NT2/D1 (cell line): ENCODE measurements around the gene SPTAN1.
A peak's percentile ranks its signal among the peaks of the same experiment; 100 is the strongest.

Experiments used
- DNase-seq: peaks from one replicate; pipeline ENCODE4 v3.0.0-alpha.2; 2011; ENCODE audit warnings: low read depth, low spot score
- H3K27me3 ChIP-seq: 2 replicates; pipeline ENCODE4 v1.6.0; 2011; ENCODE audit warnings: mild to moderate bottlenecking; ENCODE audit not compliant: insufficient read length, insufficient read depth
- H3K36me3 ChIP-seq: 2 replicates; pipeline ENCODE4 v1.6.1; 2011; ENCODE audit warnings: mild to moderate bottlenecking, low read length, mixed read lengths; ENCODE audit not compliant: insufficient read depth, insufficient read length
- H3K4me1 ChIP-seq: 2 replicates; pipeline ENCODE4 v1.5.1; 2011; ENCODE audit not compliant: insufficient read depth, insufficient read length
- H3K4me3 ChIP-seq: 2 replicates; pipeline ENCODE4 v1.5.1; 2011; ENCODE audit warnings: low read depth; ENCODE audit not compliant: insufficient read length
- H3K9ac ChIP-seq: 2 replicates; pipeline ENCODE4 v1.6.0; 2011; ENCODE audit warnings: low read depth; ENCODE audit not compliant: insufficient read length
- H3K9me3 ChIP-seq: 2 replicates; pipeline ENCODE4 v1.5.1; 2011; ENCODE audit warnings: mild to moderate bottlenecking, low read length; ENCODE audit not compliant: insufficient read depth
- SUZ12 ChIP-seq: IDR thresholded peaks from 2 replicates; pipeline ENCODE4 v1.6.1; 2011; ENCODE audit not compliant: insufficient read length, insufficient read depth; ENCODE audit errors: extremely low read depth
- YY1 ChIP-seq: IDR thresholded peaks from 2 replicates; pipeline ENCODE4 v1.6.1; 2011; ENCODE audit not compliant: insufficient read length, insufficient read depth
- ZNF274 ChIP-seq: IDR thresholded peaks from 2 replicates; pipeline ENCODE4 v1.6.1; 2011; ENCODE audit warnings: mild to moderate bottlenecking, low read depth, low read length

Gene SPTAN1

DNA sequence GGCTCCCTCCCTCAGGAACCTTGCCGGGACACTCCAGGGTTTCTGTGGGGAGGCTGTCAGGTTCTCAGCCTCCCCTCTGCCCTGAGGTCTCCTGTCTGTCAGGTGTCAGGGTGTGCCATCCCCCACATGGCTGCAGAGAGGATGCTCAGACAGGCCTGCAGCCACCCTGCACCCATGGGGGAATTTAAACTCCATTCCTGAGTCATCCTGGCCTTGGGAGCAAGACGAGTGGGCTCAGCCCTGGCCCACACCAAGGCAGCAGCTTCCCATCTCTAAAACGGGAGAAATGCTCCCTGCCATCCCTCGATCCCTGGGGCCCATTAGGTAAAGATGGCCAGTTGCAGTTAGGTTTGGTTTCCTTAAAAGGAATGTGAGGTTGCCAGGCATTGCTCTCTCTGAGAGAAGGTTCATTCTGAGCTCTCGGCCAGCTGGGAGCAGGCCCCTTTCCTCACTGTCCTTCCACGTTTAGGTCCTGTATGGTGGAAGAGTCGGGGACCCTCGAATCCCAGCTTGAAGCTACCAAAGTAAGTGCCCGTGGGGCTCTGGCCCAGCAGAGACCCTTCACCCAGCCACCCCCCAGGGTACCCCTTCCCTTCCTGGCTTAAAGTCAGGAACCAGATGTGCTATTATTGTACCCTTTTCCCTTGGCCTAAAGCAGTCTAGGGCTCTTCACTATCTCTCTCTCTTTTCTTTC, 77.6 kb downstream of the SPTAN1 start:
- H3K4me3 ChIP-seq = no peak overlapping the region
- no peak overlapping the region for H3K9ac ChIP-seq
- peaks cover 27% of the 10 kb centered on the region for H3K4me1 ChIP-seq
- H3K9me3 ChIP-seq = no peaks in the 10 kb centered on the region
- peaks cover 98% of the 10 kb centered on the region for H3K36me3 ChIP-seq
- no peak for DNase-seq
- H3K27me3 ChIP-seq = no peaks in the 10 kb centered on the region
- TF ChIP-seq ZNF274 (no peak), SUZ12 (no peak), YY1 (no peak)

DNA sequence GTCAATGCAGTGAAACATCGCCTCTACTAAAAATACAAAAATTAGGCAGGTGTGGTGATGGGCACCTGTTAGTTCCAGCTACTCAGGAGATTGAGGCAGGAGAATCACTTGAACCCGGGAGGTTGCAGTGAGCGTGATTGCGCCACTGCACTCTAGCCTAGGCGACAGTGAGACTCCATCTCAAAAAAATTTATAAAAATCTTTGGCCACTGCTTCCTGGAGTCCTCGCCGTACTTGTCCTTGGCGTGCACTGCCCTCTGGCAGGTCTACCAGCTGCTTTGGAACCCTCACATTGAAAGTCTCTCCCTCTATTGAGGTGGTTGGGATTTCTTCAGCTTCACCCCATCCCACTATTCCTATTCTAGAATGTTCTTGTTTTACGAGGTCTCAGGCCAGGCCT, 79.2 kb downstream of the SPTAN1 start:
- TF ChIP-seq ZNF274 (no peak), YY1 (no peak), SUZ12 (no peak)
- Histone ChIP-seq H3K9ac (no peak overlapping the region), H3K36me3 (peaks cover 93% of the 10 kb centered on the region), H3K4me3 (no peak overlapping the region), H3K4me1 (peaks cover 39% of the 10 kb centered on the region), H3K9me3 (no peaks in the 10 kb centered on the region), H3K27me3 (no peaks in the 10 kb centered on the region)
- DNase-seq = no peak

DNA sequence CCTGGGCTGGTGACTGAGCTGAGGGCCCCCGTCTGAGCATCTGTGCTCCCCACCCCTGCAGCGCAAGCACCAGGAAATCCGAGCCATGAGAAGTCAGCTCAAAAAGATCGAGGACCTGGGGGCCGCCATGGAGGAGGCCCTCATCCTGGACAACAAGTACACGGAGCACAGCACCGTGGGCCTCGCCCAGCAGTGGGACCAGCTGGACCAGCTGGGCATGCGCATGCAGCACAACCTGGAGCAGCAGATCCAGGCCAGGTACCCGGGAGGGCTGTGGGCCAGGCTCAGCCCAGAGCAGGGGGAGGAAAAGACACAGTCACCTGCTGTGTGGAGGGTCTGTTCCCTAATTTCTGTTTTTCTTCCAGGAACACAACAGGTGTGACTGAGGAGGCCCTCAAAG, 79.7 kb downstream of the SPTAN1 start:
- Histone ChIP-seq H3K9ac (no peak overlapping the region), H3K4me3 (no peak overlapping the region), H3K36me3 (peaks cover 93% of the 10 kb centered on the region), H3K4me1 (peaks cover 43% of the 10 kb centered on the region), H3K27me3 (no peaks in the 10 kb centered on the region), H3K9me3 (no peaks in the 10 kb centered on the region)
- TF ChIP-seq ZNF274 = no peak
- DNase-seq = no peak

DNA sequence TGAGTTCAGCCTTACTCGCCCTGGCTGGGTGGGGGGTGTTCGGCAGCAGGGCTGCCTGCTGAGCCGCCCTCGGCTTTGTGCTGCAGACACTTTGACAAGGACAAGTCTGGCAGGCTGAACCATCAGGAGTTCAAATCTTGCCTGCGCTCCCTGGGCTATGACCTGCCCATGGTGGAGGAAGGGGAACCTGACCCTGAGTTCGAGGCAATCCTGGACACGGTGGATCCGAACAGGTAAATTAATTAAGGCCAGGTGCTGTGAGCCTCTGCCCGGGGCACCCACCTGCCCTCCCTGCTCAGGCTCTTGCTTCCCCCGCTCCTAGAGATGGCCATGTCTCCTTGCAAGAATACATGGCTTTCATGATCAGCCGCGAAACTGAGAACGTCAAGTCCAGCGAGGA, 80.1 kb downstream of the SPTAN1 start:
- no peak overlapping the region for H3K4me3 ChIP-seq
- H3K27me3 ChIP-seq = no peaks in the 10 kb centered on the region
- H3K36me3 ChIP-seq = peaks cover 93% of the 10 kb centered on the region
- H3K9ac ChIP-seq = no peak overlapping the region
- peaks cover 45% of the 10 kb centered on the region for H3K4me1 ChIP-seq
- DNase-seq = no peak
- no peak for TF ChIP-seq ZNF274
- no peak for TF ChIP-seq YY1
- no peak for TF ChIP-seq SUZ12
- H3K9me3 ChIP-seq = no peaks in the 10 kb centered on the region

DNA sequence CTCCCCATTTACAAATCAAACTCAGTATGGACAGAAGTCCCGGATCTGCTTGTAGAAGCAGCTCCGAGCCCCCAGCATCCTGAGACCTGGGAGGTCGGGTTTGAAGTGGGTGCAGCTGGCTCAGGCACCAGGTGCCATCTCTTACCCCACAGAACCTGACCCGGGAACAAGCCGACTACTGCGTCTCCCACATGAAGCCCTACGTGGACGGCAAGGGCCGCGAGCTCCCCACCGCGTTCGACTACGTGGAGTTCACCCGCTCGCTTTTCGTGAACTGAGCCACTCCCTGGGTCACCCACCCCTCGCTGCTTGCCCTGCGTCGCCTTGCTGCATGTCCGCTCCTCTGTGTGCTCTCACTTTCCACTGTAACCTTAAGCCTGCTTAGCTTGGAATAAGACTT, 80.7 kb downstream of the SPTAN1 start:
- no peaks in the 10 kb centered on the region for H3K27me3 ChIP-seq
- no peak for DNase-seq
- peaks cover 42% of the 10 kb centered on the region for H3K4me1 ChIP-seq
- TF ChIP-seq SUZ12 (no peak), YY1 (no peak), ZNF274 (no peak)
- H3K9me3 ChIP-seq = no peaks in the 10 kb centered on the region
- H3K36me3 ChIP-seq = peaks cover 93% of the 10 kb centered on the region
- no peak overlapping the region for H3K9ac ChIP-seq
- H3K4me3 ChIP-seq = no peak overlapping the region

DNA sequence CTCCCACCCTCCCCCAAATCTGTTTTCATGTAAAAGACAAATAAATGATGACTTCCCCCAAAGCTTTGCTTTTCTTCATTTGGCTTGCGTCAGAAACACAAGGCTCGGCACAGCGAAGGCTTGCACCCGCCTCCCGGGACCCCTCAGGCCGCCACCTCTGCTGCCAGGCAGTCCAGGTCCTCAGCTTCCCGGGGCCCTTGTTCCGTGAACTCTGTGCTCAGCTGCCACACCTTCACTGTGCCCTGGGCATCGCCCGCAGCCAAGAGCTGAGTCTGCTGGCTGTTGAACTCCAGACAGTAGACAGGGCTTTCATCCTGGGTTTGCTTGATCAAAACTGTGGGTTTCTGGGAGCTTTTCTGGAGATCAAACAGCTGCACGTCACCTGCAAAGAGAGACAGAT, 81.2 kb downstream of the SPTAN1 start:
- TF ChIP-seq YY1 (no peak), ZNF274 (no peak), SUZ12 (no peak)
- Histone ChIP-seq H3K4me3 (no peak overlapping the region), H3K36me3 (peaks cover 91% of the 10 kb centered on the region), H3K4me1 (peaks cover 39% of the 10 kb centered on the region), H3K9me3 (no peaks in the 10 kb centered on the region), H3K27me3 (no peaks in the 10 kb centered on the region), H3K9ac (no peak overlapping the region)
- no peak for DNase-seq

DNA sequence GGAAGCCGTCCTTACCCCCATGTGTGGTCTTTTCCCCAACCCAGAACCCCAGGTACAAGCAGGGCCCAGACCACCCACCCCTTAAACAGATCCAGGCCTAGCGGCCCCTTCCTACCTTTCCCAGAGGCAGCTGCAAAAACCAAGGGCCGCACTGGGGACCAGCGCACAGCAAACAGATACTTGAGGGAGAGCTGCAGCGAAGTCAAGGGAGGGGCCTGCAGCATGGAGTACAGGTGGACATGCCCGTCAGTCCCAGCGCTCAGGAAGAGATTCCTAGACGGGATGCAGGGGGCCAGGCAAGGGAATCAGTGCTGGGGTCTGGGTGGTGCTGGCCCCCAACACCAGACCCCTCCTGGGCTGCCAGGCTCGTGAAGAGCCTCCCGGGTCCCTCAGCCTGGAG, 81.7 kb downstream of the SPTAN1 start:
- Histone ChIP-seq H3K36me3 (peaks cover 88% of the 10 kb centered on the region), H3K9ac (peak overlapping the region; percentile 57), H3K9me3 (no peaks in the 10 kb centered on the region), H3K4me1 (peaks cover 35% of the 10 kb centered on the region), H3K4me3 (no peak overlapping the region), H3K27me3 (no peaks in the 10 kb centered on the region)
- TF ChIP-seq SUZ12 (no peak), ZNF274 (no peak), YY1 (no peak)
- DNase-seq = no peak
